ENCODE results near the gene CCNA2.

CCNA2 gene

DNA sequence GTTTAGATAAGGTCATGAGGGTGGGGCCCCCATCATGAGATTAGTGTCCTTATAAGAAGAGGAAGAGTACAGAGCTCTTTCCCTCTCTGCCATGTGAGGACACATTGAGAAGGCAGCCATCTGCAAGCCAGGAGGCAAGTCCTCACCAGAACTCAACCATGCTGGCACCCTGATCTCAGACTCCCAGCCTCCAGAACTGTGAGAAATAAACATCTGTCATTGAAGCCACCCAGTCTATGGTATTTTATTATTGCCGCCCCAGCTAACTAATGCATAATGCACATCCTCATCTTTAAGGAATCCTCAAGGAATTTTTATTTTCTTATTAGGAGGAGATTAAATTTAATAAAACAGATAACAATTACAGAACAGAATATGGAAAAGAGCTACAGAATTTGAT lies 39.3 kb downstream of the CCNA2 start:
- no peaks in the 10 kb centered on the region for H3K9me3 Mint-ChIP-seq
- H3K27me3 Mint-ChIP-seq (ENCODE audit: low read depth): peaks cover 7% of the 10 kb centered on the region
- H3K27ac Mint-ChIP-seq: no peak overlapping the region
- no peaks in the 10 kb centered on the region for H3K36me3 Mint-ChIP-seq (ENCODE audit: low read depth)
- no peak for TF ChIP-seq CTCF (IDR thresholded peaks at IDR 0.05; ENCODE audit: unreplicated experiment in 3 of 3)
- H3K4me1 Mint-ChIP-seq: peaks cover 28% of the 10 kb centered on the region
- no peak overlapping the region for H3K4me3 Mint-ChIP-seq

DNA sequence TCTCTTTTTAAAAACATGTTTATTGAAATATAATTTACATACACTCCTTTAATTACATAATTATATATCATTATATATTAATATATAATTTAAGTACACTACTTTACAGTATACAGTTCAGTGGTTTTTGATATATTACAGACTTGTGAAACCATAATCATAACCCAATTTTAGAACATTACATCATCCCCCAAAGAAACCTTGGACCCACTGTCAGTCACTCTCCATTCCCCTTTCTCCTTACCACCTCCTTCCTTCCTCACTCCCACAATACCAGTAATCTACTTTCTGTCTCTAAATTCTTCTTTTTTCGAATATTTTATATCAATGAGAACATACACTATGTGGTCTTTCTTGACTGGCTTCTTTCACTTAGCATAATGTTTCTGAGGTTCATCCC lies 40.5 kb downstream of the CCNA2 start:
- H3K4me3 Mint-ChIP-seq: no peak overlapping the region
- H3K27ac Mint-ChIP-seq: no peak overlapping the region
- peaks cover 7% of the 10 kb centered on the region for H3K27me3 Mint-ChIP-seq (ENCODE audit: low read depth)
- H3K36me3 Mint-ChIP-seq (ENCODE audit: low read depth): no peaks in the 10 kb centered on the region
- H3K4me1 Mint-ChIP-seq: peaks cover 19% of the 10 kb centered on the region
- H3K9me3 Mint-ChIP-seq: no peaks in the 10 kb centered on the region
- no peak for TF ChIP-seq CTCF (IDR thresholded peaks at IDR 0.05; ENCODE audit: unreplicated experiment in 3 of 3)

DNA sequence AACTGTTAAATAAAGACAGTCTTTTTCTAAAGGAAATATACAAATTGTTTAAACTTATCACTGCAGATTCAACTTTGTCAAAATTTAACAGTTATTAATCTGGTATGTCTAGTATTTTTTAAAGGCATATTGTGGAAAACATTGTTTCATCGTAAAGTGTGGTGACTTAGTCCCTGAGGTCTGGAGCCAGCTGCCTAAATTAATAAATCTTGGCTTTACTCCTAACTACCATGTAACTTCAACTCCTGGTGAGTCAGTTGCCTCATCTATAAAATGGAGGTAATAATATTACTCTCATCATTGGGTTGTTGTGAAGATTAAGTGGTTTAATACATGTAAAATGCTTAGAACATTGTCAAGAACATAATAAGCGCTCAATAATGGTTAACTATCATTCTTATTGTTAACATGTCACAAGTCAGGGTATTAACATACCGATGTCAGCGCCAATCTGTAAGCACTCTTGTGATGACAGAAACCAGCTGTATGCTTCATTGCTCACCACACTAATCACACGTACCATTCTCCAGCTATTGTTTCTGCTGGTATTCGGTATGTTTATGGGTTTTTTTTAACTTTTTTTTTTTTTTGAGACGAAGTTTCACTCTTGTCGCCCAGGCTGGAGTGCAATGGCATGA lies 44.6 kb downstream of the CCNA2 start:
- no peaks in the 10 kb centered on the region for H3K9me3 Mint-ChIP-seq
- H3K27me3 Mint-ChIP-seq (ENCODE audit: low read depth): peaks cover 11% of the 10 kb centered on the region
- H3K4me3 Mint-ChIP-seq: no peak overlapping the region
- H3K4me1 Mint-ChIP-seq: peaks cover 14% of the 10 kb centered on the region
- H3K27ac Mint-ChIP-seq: no peak overlapping the region
- no peak for TF ChIP-seq CTCF (IDR thresholded peaks at IDR 0.05; ENCODE audit: unreplicated experiment in 3 of 3)
- no peaks in the 10 kb centered on the region for H3K36me3 Mint-ChIP-seq (ENCODE audit: low read depth)

DNA sequence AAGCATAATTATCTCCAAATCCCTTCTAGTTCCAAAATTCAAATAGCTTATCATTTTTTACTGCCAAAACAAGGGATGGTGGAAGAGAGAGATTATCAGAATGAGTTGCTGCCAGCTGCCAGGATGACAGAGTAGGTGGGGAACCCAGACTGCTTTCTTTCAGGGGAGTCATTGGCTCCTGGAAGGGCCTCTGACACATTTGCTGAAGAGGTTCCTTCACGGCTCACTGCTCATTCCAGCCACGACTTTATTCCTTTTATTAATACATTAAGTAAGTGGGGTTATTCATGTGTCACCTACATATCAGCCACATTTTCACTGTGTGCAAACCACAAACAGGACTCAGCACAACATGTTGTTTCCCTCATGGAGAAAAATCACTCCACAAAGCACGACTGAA lies 46.1 kb downstream of the CCNA2 start:
- Mint-ChIP-seq H3K9me3 (no peaks in the 10 kb centered on the region), H3K4me1 (peaks cover 14% of the 10 kb centered on the region)
- no peak for TF ChIP-seq CTCF (IDR thresholded peaks at IDR 0.05; ENCODE audit: unreplicated experiment in 3 of 3)

DNA sequence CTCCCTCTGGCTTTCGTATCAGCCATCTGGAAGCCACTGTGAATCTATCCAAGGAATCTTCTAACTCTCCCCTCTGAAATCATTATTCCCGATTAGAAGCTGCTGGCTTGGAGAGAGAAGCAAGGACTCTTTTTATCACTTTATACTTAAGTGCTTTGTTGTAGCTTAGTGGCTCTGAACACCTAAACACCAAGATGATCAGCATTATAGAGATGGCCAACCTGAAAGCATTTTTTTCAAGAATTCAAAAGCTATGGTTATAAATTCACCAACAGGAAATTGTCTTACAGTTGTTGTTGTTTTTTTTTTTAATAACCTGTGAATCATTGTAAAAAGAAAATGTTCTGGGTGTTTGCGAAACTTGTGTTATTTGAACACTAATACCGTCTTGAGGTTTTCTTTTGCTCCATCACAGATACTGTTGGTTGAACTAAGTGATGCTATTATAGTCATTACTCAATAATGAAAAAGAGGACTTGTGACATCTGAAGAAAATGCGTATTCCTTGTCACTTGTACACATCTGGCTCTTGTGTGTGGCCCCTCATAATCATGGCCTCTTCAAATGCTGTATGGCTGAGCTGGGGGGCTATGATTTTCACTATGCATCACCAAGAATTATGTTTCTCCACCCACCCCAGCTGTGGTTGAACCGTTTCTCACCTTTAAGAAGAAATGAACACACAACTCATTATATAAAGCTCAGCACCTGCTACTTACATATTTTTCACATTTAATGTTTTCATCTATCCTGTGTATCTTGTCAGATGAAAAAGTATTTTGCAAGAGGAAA lies 46.9 kb downstream of the CCNA2 start:
- Mint-ChIP-seq H3K4me1 (peaks cover 14% of the 10 kb centered on the region), H3K4me3 (no peak overlapping the region), H3K9me3 (no peaks in the 10 kb centered on the region), H3K27me3 (ENCODE audit: low read depth) (peaks cover 13% of the 10 kb centered on the region), H3K36me3 (ENCODE audit: low read depth) (no peaks in the 10 kb centered on the region), H3K27ac (no peak overlapping the region)
- no peak for TF ChIP-seq CTCF (IDR thresholded peaks at IDR 0.05; ENCODE audit: unreplicated experiment in 3 of 3)

More for the DNA sequence above, 46.1 kb downstream of the CCNA2 start:
- H3K27ac Mint-ChIP-seq: no peak overlapping the region
- no peak overlapping the region for H3K4me3 Mint-ChIP-seq
- H3K36me3 Mint-ChIP-seq (ENCODE audit: low read depth): no peaks in the 10 kb centered on the region
- H3K27me3 Mint-ChIP-seq (ENCODE audit: low read depth): peaks cover 13% of the 10 kb centered on the region

GRCh38 chr4:121773883-121774282 lies 49.8 kb downstream of the CCNA2 start:
- Mint-ChIP-seq H3K27me3 (ENCODE audit: low read depth) (peaks cover 30% of the 10 kb centered on the region), H3K4me3 (no peak overlapping the region), H3K4me1 (peaks cover 9% of the 10 kb centered on the region), H3K9me3 (no peaks in the 10 kb centered on the region), H3K27ac (no peak overlapping the region), H3K36me3 (ENCODE audit: low read depth) (no peaks in the 10 kb centered on the region)
- TF ChIP-seq CTCF (IDR thresholded peaks at IDR 0.05; ENCODE audit: unreplicated experiment in 3 of 3): no peak
